SK-N-SH treated with all-trans-retinoic acid at 6 μM for 48 hours (cell line): Measurements from ENCODE around the gene LCAT.
A peak's percentile ranks its signal among the peaks of the same experiment; 100 is the strongest.
"Not testable (repeated sequence)": the region's sequence is repeated elsewhere in the genome, so short reads cannot be mapped to it uniquely, and the experiment has no call there.

Source experiments
- ATAC-seq: fragments of 200-7000 bp; cut with Tn5 transposase; 3 replicates; pipeline ENCODE4 v1.9.1; 2020; ENCODE audit warnings: mild to moderate bottlenecking, moderate library complexity
- ARNTL ChIP-seq: fragments of 450-650 bp; formaldehyde crosslinking; IDR thresholded peaks from 2 replicates; pipeline ENCODE4 v1.5.0; 2020; ENCODE audit warnings: low read depth, mild to moderate bottlenecking, moderate library complexity, borderline replicate concordance
- BACH2 ChIP-seq: fragments of 250-450 bp; sonication (Bioruptor Pico); IDR thresholded peaks from 2 replicates; pipeline ENCODE4 v1.9.0; 2021; ENCODE audit warnings: mild to moderate bottlenecking, borderline replicate concordance
- CSDC2 ChIP-seq: fragments of 250-450 bp; sonication (Bioruptor Pico); IDR thresholded peaks from 2 replicates; pipeline ENCODE4 v1.5.0; 2020; ENCODE audit warnings: mild to moderate bottlenecking, moderate library complexity
- ESRRG ChIP-seq: fragments of 250-450 bp; sonication (Bioruptor Pico); IDR thresholded peaks from 2 replicates; pipeline ENCODE4 v1.6.1; 2021; ENCODE audit warnings: mild to moderate bottlenecking
- GLIS3 ChIP-seq: fragments of 250-450 bp; sonication (Bioruptor Pico); IDR thresholded peaks from 2 replicates; pipeline ENCODE4 v1.5.0; 2020; ENCODE audit warnings: mild to moderate bottlenecking, moderate library complexity
- ISL1 ChIP-seq: fragments of 250-450 bp; sonication (Bioruptor Pico); IDR thresholded peaks from 2 replicates; pipeline ENCODE4 v2.1.2; 2022; ENCODE audit warnings: mild to moderate bottlenecking, moderate library complexity
- OSR1 ChIP-seq: fragments of 250-450 bp; sonication (Bioruptor Pico); IDR thresholded peaks from 2 replicates; pipeline ENCODE4 v1.8.0; 2022; ENCODE audit warnings: moderate library complexity, mild to moderate bottlenecking, inconsistent platforms
- PPARA ChIP-seq: fragments of 250-450 bp; sonication (Bioruptor Pico); IDR thresholded peaks from 2 replicates; pipeline ENCODE4 v1.5.0; 2020; ENCODE audit warnings: mild to moderate bottlenecking, borderline replicate concordance
- RARB ChIP-seq: fragments of 250-450 bp; sonication (Bioruptor Pico); IDR thresholded peaks from 2 replicates; pipeline ENCODE4 v1.8.0; 2021; ENCODE audit warnings: mild to moderate bottlenecking, moderate library complexity
- SNAI2 ChIP-seq: fragments of 250-450 bp; sonication (Bioruptor Pico); IDR thresholded peaks from 2 replicates; pipeline ENCODE4 v1.5.0; 2020; ENCODE audit warnings: mild to moderate bottlenecking, moderate library complexity
- TCF4 ChIP-seq: fragments of 250-450 bp; sonication (Bioruptor Pico); IDR thresholded peaks from 2 replicates; pipeline ENCODE4 v1.8.0; 2021; ENCODE audit warnings: mild to moderate bottlenecking, moderate library complexity, borderline replicate concordance
- TOX ChIP-seq: fragments of 250-450 bp; sonication (Bioruptor Pico); IDR thresholded peaks from 2 replicates; pipeline ENCODE4 v1.8.0; 2021; ENCODE audit warnings: mild to moderate bottlenecking, moderate library complexity, borderline replicate concordance
- ZC3H10 ChIP-seq: fragments of 250-450 bp; sonication (Bioruptor Pico); IDR thresholded peaks from 2 replicates; pipeline ENCODE4 v1.5.1; 2021; ENCODE audit warnings: mild to moderate bottlenecking, moderate library complexity
- ZFP3 ChIP-seq: fragments of 250-450 bp; sonication (Bioruptor Pico); IDR thresholded peaks from 2 replicates; pipeline ENCODE4 v1.5.0; 2020; ENCODE audit warnings: mild to moderate bottlenecking, moderate library complexity
- ZFP30 ChIP-seq: fragments of 450-650 bp; formaldehyde crosslinking; IDR thresholded peaks from 2 replicates; pipeline ENCODE4 v1.5.0; 2022; ENCODE audit warnings: mild to moderate bottlenecking, moderate library complexity
- ZNF565 ChIP-seq: fragments of 450-650 bp; formaldehyde crosslinking; conservative IDR thresholded peaks from 2 replicates; pipeline ENCODE4 v1.5.0; 2020; ENCODE audit warnings: low read depth, mild to moderate bottlenecking, moderate library complexity
- ZNF70 ChIP-seq: fragments of 450-650 bp; formaldehyde crosslinking; IDR thresholded peaks from 2 replicates; pipeline ENCODE4 v1.5.0; 2020; ENCODE audit warnings: mild to moderate bottlenecking, moderate library complexity
- ZNF8 ChIP-seq: fragments of 450-650 bp; formaldehyde crosslinking; IDR thresholded peaks from 2 replicates; pipeline ENCODE4 v1.5.0; 2020; ENCODE audit warnings: mild to moderate bottlenecking, moderate library complexity
- TF ChIP-seq, protein P1 (sequence below): fragments of 250-450 bp; sonication (Bioruptor Pico); IDR thresholded peaks from 2 replicates; pipeline ENCODE4 v1.5.1; 2020; ENCODE audit warnings: low read depth, mild to moderate bottlenecking, moderate library complexity
- TF ChIP-seq, protein P2 (sequence below): fragments of 250-450 bp; sonication (Bioruptor Pico); IDR thresholded peaks from 2 replicates; pipeline ENCODE4 v1.5.1; 2021; ENCODE audit warnings: mild to moderate bottlenecking, moderate library complexity
- TF ChIP-seq, protein P3 (sequence below): fragments of 250-450 bp; sonication (Bioruptor Pico); IDR thresholded peaks from 2 replicates; pipeline ENCODE4 v1.8.0; 2020; ENCODE audit warnings: mild to moderate bottlenecking, moderate library complexity, borderline replicate concordance

LCAT gene

DNA sequence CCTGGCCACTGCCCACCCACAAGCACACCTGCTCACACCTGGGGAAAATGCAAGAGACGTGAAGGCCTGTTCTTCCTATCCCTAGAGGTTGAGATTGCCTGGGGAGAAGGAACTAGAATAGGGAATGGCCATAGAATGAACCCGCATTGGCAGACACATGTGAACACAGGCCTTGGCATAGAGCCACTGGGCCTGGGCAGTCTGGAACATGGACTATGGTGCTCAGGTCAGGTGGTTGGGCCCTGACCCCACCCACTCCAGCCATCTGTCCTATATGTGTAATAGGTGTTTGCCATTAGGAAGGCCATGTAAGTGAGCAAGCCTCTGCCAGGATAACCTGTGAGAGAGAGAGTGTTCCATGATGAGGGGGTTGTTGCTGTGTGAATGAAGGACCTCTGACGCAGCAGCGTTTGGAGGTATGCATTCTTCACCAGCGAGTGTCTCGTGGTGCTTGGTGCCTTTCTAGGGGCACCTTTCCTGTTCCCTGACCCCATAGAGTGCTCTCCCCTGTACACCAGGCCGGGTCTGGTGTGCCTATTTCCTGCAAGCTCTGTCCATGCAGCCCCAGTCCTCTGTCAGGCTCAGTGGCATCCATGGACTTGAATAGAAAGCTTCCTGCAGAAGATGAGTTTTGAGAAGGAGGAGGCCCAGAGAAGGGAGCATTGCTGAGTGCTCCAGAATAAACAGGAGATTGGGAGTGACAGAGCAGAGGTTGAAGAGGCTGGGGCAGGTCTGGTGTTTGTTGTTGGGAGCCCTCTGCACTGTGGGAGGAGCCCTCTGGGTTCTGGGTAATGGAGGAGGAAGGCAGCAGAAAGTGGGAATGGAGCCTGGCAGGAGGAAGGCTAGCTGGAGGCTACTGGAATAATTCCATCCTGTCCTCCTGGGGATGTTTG is 27.8 kb downstream of the LCAT start:
- peak; percentile 7 for ATAC-seq

DNA sequence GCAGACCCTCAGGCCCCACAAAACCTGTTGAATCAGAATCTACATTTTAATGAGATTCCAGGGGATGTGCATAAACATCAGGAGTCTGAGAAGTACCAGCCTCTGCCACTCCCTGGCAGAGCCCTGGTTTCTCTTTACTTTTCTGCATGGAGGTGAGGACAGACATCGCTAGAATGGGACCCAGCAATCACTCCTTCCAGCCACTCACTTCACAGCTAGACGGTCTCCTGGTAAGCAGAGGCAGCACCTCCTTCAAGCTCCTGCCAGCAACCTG is 28.5 kb downstream of the LCAT start:
- not testable (repeated sequence) for ATAC-seq

More for the DNA sequence above, 27.8 kb downstream of the LCAT start:
- TF ChIP-seq BACH2 (CRISPR knock-in tag) (no peak), ZNF70 (CRISPR knock-in tag) (no peak), CSDC2 (CRISPR knock-in tag) (no peak), TCF4 (CRISPR knock-in tag) (no peak), PPARA (CRISPR knock-in tag) (no peak), OSR1 (CRISPR knock-in tag) (no peak), ISL1 (CRISPR knock-in tag) (no peak), ZC3H10 (no peak), TOX (CRISPR knock-in tag) (no peak), ARNTL (CRISPR knock-in tag) (no peak), SNAI2 (no peak)
- TF ChIP-seq, protein P1, sequence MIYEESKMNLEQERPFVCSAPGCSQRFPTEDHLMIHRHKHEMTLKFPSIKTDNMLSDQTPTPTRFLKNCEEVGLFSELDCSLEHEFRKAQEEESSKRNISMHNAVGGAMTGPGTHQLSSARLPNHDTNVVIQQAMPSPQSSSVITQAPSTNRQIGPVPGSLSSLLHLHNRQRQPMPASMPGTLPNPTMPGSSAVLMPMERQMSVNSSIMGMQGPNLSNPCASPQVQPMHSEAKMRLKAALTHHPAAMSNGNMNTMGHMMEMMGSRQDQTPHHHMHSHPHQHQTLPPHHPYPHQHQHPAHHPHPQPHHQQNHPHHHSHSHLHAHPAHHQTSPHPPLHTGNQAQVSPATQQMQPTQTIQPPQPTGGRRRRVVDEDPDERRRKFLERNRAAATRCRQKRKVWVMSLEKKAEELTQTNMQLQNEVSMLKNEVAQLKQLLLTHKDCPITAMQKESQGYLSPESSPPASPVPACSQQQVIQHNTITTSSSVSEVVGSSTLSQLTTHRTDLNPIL, result no peak
- TF ChIP-seq, protein P2, sequence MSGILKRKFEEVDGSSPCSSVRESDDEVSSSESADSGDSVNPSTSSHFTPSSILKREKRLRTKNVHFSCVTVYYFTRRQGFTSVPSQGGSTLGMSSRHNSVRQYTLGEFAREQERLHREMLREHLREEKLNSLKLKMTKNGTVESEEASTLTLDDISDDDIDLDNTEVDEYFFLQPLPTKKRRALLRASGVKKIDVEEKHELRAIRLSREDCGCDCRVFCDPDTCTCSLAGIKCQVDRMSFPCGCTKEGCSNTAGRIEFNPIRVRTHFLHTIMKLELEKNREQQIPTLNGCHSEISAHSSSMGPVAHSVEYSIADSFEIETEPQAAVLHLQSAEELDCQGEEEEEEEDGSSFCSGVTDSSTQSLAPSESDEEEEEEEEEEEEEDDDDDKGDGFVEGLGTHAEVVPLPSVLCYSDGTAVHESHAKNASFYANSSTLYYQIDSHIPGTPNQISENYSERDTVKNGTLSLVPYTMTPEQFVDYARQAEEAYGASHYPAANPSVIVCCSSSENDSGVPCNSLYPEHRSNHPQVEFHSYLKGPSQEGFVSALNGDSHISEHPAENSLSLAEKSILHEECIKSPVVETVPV (CRISPR knock-in tag), result no peak
- TF ChIP-seq, protein P3, sequence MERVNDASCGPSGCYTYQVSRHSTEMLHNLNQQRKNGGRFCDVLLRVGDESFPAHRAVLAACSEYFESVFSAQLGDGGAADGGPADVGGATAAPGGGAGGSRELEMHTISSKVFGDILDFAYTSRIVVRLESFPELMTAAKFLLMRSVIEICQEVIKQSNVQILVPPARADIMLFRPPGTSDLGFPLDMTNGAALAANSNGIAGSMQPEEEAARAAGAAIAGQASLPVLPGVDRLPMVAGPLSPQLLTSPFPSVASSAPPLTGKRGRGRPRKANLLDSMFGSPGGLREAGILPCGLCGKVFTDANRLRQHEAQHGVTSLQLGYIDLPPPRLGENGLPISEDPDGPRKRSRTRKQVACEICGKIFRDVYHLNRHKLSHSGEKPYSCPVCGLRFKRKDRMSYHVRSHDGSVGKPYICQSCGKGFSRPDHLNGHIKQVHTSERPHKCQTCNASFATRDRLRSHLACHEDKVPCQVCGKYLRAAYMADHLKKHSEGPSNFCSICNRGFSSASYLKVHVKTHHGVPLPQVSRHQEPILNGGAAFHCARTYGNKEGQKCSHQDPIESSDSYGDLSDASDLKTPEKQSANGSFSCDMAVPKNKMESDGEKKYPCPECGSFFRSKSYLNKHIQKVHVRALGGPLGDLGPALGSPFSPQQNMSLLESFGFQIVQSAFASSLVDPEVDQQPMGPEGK (CRISPR knock-in tag), result no peak

DNA sequence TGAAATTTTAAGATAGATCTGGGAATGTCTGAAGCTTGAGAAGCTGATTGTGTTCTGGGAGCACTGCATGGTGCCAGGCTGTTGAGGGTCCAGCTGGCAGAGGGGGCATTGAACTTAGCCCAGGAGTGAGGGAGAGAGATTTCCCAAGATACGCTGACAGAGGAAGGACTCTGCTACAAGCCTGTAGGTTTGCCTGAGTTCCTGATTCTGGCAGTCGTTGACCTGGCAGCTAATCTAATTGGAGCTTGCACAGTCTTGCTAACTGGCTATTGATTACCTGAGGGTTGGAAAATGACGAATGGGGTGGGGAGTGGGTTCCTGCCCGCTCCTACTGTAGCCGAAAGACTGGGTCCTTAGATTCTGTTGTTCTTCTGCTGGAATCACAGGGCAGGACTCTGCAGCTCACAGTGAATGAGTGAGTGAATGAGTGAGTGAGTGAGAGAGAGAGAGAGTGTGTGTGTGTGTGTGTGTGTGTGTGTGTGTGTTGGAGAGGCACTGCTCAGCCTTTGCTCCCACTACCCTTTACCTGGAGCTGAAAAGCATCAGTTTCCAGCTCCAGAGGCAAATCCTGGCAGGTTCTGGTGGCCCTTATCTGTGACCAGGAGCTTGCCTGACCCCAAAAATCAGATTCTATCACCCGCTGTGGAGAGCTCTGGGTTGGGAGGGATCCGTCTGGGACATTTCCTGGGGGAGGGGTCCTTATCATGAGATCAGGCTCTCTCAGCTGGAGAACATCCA is 29.0 kb downstream of the LCAT start:
- ATAC-seq, result no peak
- no peak for TF ChIP-seq GLIS3
- no peak for TF ChIP-seq ESRRG (CRISPR knock-in tag)
- no peak for TF ChIP-seq RARB
- no peak for TF ChIP-seq PPARA (CRISPR knock-in tag)
- no peak for TF ChIP-seq ZC3H10
- no peak for TF ChIP-seq SNAI2
- no peak for TF ChIP-seq ZFP3 (CRISPR knock-in tag)
- TF ChIP-seq ARNTL (CRISPR knock-in tag), result no peak
- TF ChIP-seq CSDC2 (CRISPR knock-in tag), result no peak
- TF ChIP-seq, protein P2 (CRISPR knock-in tag), result no peak
- no peak for TF ChIP-seq ZNF565 (CRISPR knock-in tag)
- TF ChIP-seq ZNF8 (CRISPR knock-in tag), result no peak
- no peak for TF ChIP-seq ZFP30
- TF ChIP-seq, protein P1, result no peak
- TF ChIP-seq TOX (CRISPR knock-in tag), result no peak
- no peak for TF ChIP-seq ZNF70 (CRISPR knock-in tag)
